ENCODE measurements around the gene GNL1. TPM values are rescaled to one million over a fixed set of nuclear protein-coding genes. Genes with fewer than 3 reads are reported as not detected.
"Not testable (repeated sequence)": the region's sequence is repeated elsewhere in the genome, so short reads cannot be mapped to it uniquely, and the experiment has no call there.

The GNL1 gene
- total RNA-seq, 6 experiments from 2014 or later: 56.9 to 65.6 (median 61.9) TPM

GRCh38 chr6:30521082-30521481, 35.2 kb downstream of the GNL1 start:
- H3K4me1 Mint-ChIP-seq (ENCODE audit: low read depth): peaks cover 39% of the 10 kb centered on the region
- peaks cover 23% of the 10 kb centered on the region for H3K36me3 Mint-ChIP-seq (ENCODE audit: low read depth)
- 0 out of 2 replicates have a peak overlapping the region, but pooled peaks have one; percentile 17 for H3K4me3 Mint-ChIP-seq
- H3K27me3 Mint-ChIP-seq (ENCODE audit: insufficient read depth); H3K9me3 Mint-ChIP-seq: not testable (repeated sequence)
- peak overlapping the region; percentile 70 for H3K27ac Mint-ChIP-seq
- DNase-seq: peak; percentile 53

- Mint-ChIP-seq H3K27ac (no peak overlapping the region), H3K27me3 (ENCODE audit: insufficient read depth) (no peaks in the 10 kb centered on the region), H3K9me3 (peaks cover 9% of the 10 kb centered on the region), H3K36me3 (ENCODE audit: low read depth) (peaks cover 23% of the 10 kb centered on the region), H3K4me3 (no peak overlapping the region), H3K4me1 (ENCODE audit: low read depth) (peaks cover 44% of the 10 kb centered on the region)
- no peak for DNase-seq
- TF ChIP-seq CTCF (IDR thresholded peaks at IDR 0.05): no peak
Measured at GRCh38 chr6:30520522-30520921, 35.8 kb downstream of the GNL1 start.

GRCh38 chr6:30518505-30519145, 37.7 kb downstream of the GNL1 start:
- H3K4me3 Mint-ChIP-seq; H3K9me3 Mint-ChIP-seq; H3K27me3 Mint-ChIP-seq (ENCODE audit: insufficient read depth); DNase-seq; H3K27ac Mint-ChIP-seq: not testable (repeated sequence)
- Mint-ChIP-seq H3K4me1 (ENCODE audit: low read depth) (peaks cover 44% of the 10 kb centered on the region), H3K36me3 (ENCODE audit: low read depth) (peaks cover 13% of the 10 kb centered on the region)

GRCh38 chr6:30517767-30518504, 38.4 kb downstream of the GNL1 start:
- not testable (repeated sequence) for H3K27ac Mint-ChIP-seq; H3K4me3 Mint-ChIP-seq; DNase-seq; H3K27me3 Mint-ChIP-seq (ENCODE audit: insufficient read depth); H3K9me3 Mint-ChIP-seq
- Mint-ChIP-seq H3K36me3 (ENCODE audit: low read depth) (peaks cover 13% of the 10 kb centered on the region), H3K4me1 (ENCODE audit: low read depth) (peaks cover 43% of the 10 kb centered on the region)

- H3K27me3 Mint-ChIP-seq (ENCODE audit: insufficient read depth); H3K36me3 Mint-ChIP-seq (ENCODE audit: low read depth); DNase-seq; H3K9me3 Mint-ChIP-seq: not testable (repeated sequence)
- Mint-ChIP-seq H3K27ac (peak overlapping the region; percentile 96), H3K4me1 (ENCODE audit: low read depth) (peaks cover 32% of the 10 kb centered on the region), H3K4me3 (peak overlapping the region; percentile 92)
Measured at GRCh38 chr6:30516754-30517076, 39.6 kb downstream of the GNL1 start.

- Mint-ChIP-seq H3K4me3 (peak overlapping the region; percentile 92), H3K36me3 (ENCODE audit: low read depth) (peaks cover 9% of the 10 kb centered on the region), H3K27ac (peak overlapping the region; percentile 96), H3K9me3 (peaks cover 9% of the 10 kb centered on the region), H3K27me3 (ENCODE audit: insufficient read depth) (no peaks in the 10 kb centered on the region), H3K4me1 (ENCODE audit: low read depth) (peaks cover 32% of the 10 kb centered on the region)
- peak; percentile 82 for DNase-seq
- TF ChIP-seq CTCF (IDR thresholded peaks at IDR 0.05): no peak
Measured at GRCh38 chr6:30515944-30516753, 40.1 kb downstream of the GNL1 start.

GRCh38 chr6:30515106-30515505, 41.2 kb downstream of the GNL1 start:
- no peak for DNase-seq
- Mint-ChIP-seq H3K4me1 (ENCODE audit: low read depth) (peaks cover 28% of the 10 kb centered on the region), H3K27ac (no peak overlapping the region; the same call in 1 of the 2 replicates), H3K9me3 (peaks cover 9% of the 10 kb centered on the region), H3K36me3 (ENCODE audit: low read depth) (peaks cover 9% of the 10 kb centered on the region), H3K4me3 (peak overlapping the region; percentile 63), H3K27me3 (ENCODE audit: insufficient read depth) (no peaks in the 10 kb centered on the region)
- TF ChIP-seq CTCF (IDR thresholded peaks at IDR 0.05): no peak
